ENCODE data around the gene ERF.

Gene ERF

GRCh38 chr19:42241279-42241678 lies 13.6 kb downstream of the ERF start:
- TF ChIP-seq GATA1 (IDR thresholded peaks at IDR 0.05; ENCODE audit: low read depth, low read length) (no peak), POLR2A (IDR thresholded peaks at IDR 0.05; ENCODE audit: low read length) (no peak)
- DNase-seq: no peak

GRCh38 chr19:42239544-42240220 lies 15.2 kb downstream of the ERF start:
- TF ChIP-seq POLR2A (IDR thresholded peaks at IDR 0.05; ENCODE audit: low read length): no peak
- no peak for TF ChIP-seq GATA1 (IDR thresholded peaks at IDR 0.05; ENCODE audit: low read depth, low read length)
- no peak for DNase-seq

- no peak for DNase-seq
- TF ChIP-seq POLR2A (IDR thresholded peaks at IDR 0.05; ENCODE audit: low read length) (no peak), GATA1 (IDR thresholded peaks at IDR 0.05; ENCODE audit: low read depth, low read length) (no peak)
These were observed 19.7 kb downstream of the ERF start for GRCh38 chr19:42235181-42235580.

GRCh38 chr19:42234364-42234763 lies 20.6 kb downstream of the ERF start:
- no peak for DNase-seq
- TF ChIP-seq GATA1 (IDR thresholded peaks at IDR 0.05; ENCODE audit: low read depth, low read length): no peak
- no peak for TF ChIP-seq POLR2A (IDR thresholded peaks at IDR 0.05; ENCODE audit: low read length)

GRCh38 chr19:42233678-42234292 lies 21.1 kb downstream of the ERF start:
- TF ChIP-seq GATA1 (IDR thresholded peaks at IDR 0.05; ENCODE audit: low read depth, low read length): no peak
- TF ChIP-seq POLR2A (IDR thresholded peaks at IDR 0.05; ENCODE audit: low read length): no peak
- DNase-seq: no peak

GRCh38 chr19:42233106-42233505 lies 21.8 kb downstream of the ERF start:
- no peak for TF ChIP-seq GATA1 (IDR thresholded peaks at IDR 0.05; ENCODE audit: low read depth, low read length)
- no peak for TF ChIP-seq POLR2A (IDR thresholded peaks at IDR 0.05; ENCODE audit: low read length)
- DNase-seq: no peak

- TF ChIP-seq GATA1 (IDR thresholded peaks at IDR 0.05; ENCODE audit: low read depth, low read length) (no peak), POLR2A (IDR thresholded peaks at IDR 0.05; ENCODE audit: low read length) (no peak)
- DNase-seq: no peak
These were observed 22.5 kb downstream of the ERF start for GRCh38 chr19:42232435-42232834.

GRCh38 chr19:42230571-42230970 lies 24.4 kb downstream of the ERF start:
- no peak for DNase-seq
- TF ChIP-seq GATA1 (IDR thresholded peaks at IDR 0.05; ENCODE audit: low read depth, low read length) (no peak), POLR2A (IDR thresholded peaks at IDR 0.05; ENCODE audit: low read length) (no peak)

- DNase-seq: peak; percentile 89 to 90
- peak; percentile 53 for TF ChIP-seq POLR2A (IDR thresholded peaks at IDR 0.05; ENCODE audit: low read length)
- TF ChIP-seq GATA1 (IDR thresholded peaks at IDR 0.05; ENCODE audit: low read depth, low read length): no peak
These were observed 25.0 kb downstream of the ERF start for GRCh38 chr19:42229855-42230351.

GRCh38 chr19:42229301-42229854 lies 25.6 kb downstream of the ERF start:
- peak; percentile 87 to 93 for DNase-seq

GRCh38 chr19:42228641-42229040 lies 26.3 kb downstream of the ERF start:
- DNase-seq: peak; percentile 42 to 68
- no peak for TF ChIP-seq GATA1 (IDR thresholded peaks at IDR 0.05; ENCODE audit: low read depth, low read length)
- no peak for TF ChIP-seq POLR2A (IDR thresholded peaks at IDR 0.05; ENCODE audit: low read length)

More at GRCh38 chr19:42229301-42229854, 25.6 kb downstream of the ERF start:
- TF ChIP-seq GATA1 (IDR thresholded peaks at IDR 0.05; ENCODE audit: low read depth, low read length) (no peak), POLR2A (IDR thresholded peaks at IDR 0.05; ENCODE audit: low read length) (no peak)

- TF ChIP-seq GATA1 (IDR thresholded peaks at IDR 0.05; ENCODE audit: low read depth, low read length): no peak
- no peak for TF ChIP-seq POLR2A (IDR thresholded peaks at IDR 0.05; ENCODE audit: low read length)
- DNase-seq: no peak
These were observed 28.0 kb downstream of the ERF start for GRCh38 chr19:42226886-42227285.

GRCh38 chr19:42225718-42226292 lies 29.1 kb downstream of the ERF start:
- no peak for DNase-seq

More at GRCh38 chr19:42225718-42226292, 29.1 kb downstream of the ERF start:
- TF ChIP-seq POLR2A (IDR thresholded peaks at IDR 0.05; ENCODE audit: low read length) (no peak), GATA1 (IDR thresholded peaks at IDR 0.05; ENCODE audit: low read depth, low read length) (no peak)

All from erythroblast (primary cell).